ENCODE results near the gene FBXO4. TPM values are rescaled to one million over a fixed set of nuclear protein-coding genes. Genes with fewer than 3 reads are reported as not detected.

Gene FBXO4
- total RNA-seq, 1 experiment from 2014 or later, result 9.6 TPM

- Histone ChIP-seq H3K27me3 (replicated peaks; ENCODE audit: insufficient read depth, low read depth, low read length, poor library complexity) (peaks cover 51% of the 10 kb centered on the region), H3K36me3 (ENCODE audit: insufficient read depth, low read length, poor library complexity, severe bottlenecking) (no peaks in the 10 kb centered on the region), H3K4me3 (ENCODE audit: low read depth, low read length, poor library complexity, severe bottlenecking) (no peak overlapping the region), H3K9me3 (ENCODE audit: low read depth, low read length, poor library complexity, severe bottlenecking) (no peaks in the 10 kb centered on the region), H3K27ac (ENCODE audit: low read depth, low read length, poor library complexity, severe bottlenecking) (no peak overlapping the region), H3K4me1 (ENCODE audit: insufficient read depth, low read length, poor library complexity, severe bottlenecking) (no peaks in the 10 kb centered on the region)
- DNase-seq (ENCODE audit: low spot score), result no peak
- POLR2A ChIA-PET (ENCODE audit: low non-redundant PET), result no interaction called here
- no TSS peak for BruUV-seq (replicated peaks)
- intact Hi-C loops (cut with micrococcal nuclease; ENCODE audit: unreplicated experiment), result no loop called here
- CTCF ChIA-PET, result no interaction called here
- no peak for TF ChIP-seq EZH2 (IDR thresholded peaks at IDR 0.05; ENCODE audit: borderline replicate concordance, low read depth, low read length, poor library complexity, severe bottlenecking)
- TF ChIP-seq, protein P1, sequence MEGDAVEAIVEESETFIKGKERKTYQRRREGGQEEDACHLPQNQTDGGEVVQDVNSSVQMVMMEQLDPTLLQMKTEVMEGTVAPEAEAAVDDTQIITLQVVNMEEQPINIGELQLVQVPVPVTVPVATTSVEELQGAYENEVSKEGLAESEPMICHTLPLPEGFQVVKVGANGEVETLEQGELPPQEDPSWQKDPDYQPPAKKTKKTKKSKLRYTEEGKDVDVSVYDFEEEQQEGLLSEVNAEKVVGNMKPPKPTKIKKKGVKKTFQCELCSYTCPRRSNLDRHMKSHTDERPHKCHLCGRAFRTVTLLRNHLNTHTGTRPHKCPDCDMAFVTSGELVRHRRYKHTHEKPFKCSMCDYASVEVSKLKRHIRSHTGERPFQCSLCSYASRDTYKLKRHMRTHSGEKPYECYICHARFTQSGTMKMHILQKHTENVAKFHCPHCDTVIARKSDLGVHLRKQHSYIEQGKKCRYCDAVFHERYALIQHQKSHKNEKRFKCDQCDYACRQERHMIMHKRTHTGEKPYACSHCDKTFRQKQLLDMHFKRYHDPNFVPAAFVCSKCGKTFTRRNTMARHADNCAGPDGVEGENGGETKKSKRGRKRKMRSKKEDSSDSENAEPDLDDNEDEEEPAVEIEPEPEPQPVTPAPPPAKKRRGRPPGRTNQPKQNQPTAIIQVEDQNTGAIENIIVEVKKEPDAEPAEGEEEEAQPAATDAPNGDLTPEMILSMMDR (conservative IDR thresholded peaks at IDR 0.05; ENCODE audit: low read depth, low read length), result no peak
Measured at GRCh38 chr5:41985945-41986695, 61.0 kb downstream of the FBXO4 start.

Other genes with a start within 250 kb of the FBXO4 start
- 48.4 and 49.8 TPM in 2 replicates for gene OXCT1, start 54.9 kb upstream of the FBXO4 start, total RNA-seq (2021)
- 43.4 and 48.3 TPM in 2 replicates for gene RIMOC1, start 20.9 kb upstream of the FBXO4 start, total RNA-seq (2021)